Natural killer cell (primary cell): ENCODE data around the gene B3GNT8. TPM values are rescaled to one million over a fixed set of nuclear protein-coding genes. Genes with fewer than 3 reads are reported as not detected.

Experiments used
- ATAC-seq, 3 donors: fragments of 150-1000 bp in 2 of 3; fragments of 200-7000 bp in 1 of 3; cut with Tn5 transposase; 1 replicate in 1 of 3; 2 replicates in 2 of 3; pipeline ENCODE4 v1.10.0; 2021; ENCODE audit warnings: mild to moderate bottlenecking in 2 of 3, moderate library complexity in 2 of 3
- DNase-seq, 2 donors: peaks; one replicate each; pipeline versions ENCODE4 v3.0.0 to v3.0.0-alpha.2; 2013 to 2021; ENCODE audit warnings: mixed read lengths in 1 of 2
- H3K27ac ChIP-seq: one replicate; pipeline ENCODE4 v1.5.1; 2013; ENCODE audit warnings: mild to moderate bottlenecking, low read length
- H3K27me3 ChIP-seq: one replicate; pipeline ENCODE4 v1.6.1; 2013; ENCODE audit warnings: low read length; ENCODE audit not compliant: control insufficient read depth, insufficient read depth
- H3K36me3 ChIP-seq: one replicate; pipeline ENCODE4 v1.6.1; 2013; ENCODE audit warnings: low read length; ENCODE audit not compliant: control insufficient read depth, insufficient read depth
- H3K4me1 ChIP-seq: one replicate; pipeline ENCODE4 v1.6.1; 2013; ENCODE audit warnings: low read length; ENCODE audit not compliant: control insufficient read depth, insufficient read depth
- H3K4me3 ChIP-seq: one replicate; pipeline ENCODE4 v1.5.1; 2013; ENCODE audit warnings: low read length
- H3K9me3 ChIP-seq: one replicate; pipeline ENCODE4 v1.6.1; 2013; ENCODE audit warnings: low read length; ENCODE audit not compliant: control insufficient read depth, insufficient read depth
- H3K27ac Mint-ChIP-seq, 2 donors: one replicate each; pipeline ENCODE4 v1.8.0; 2022; ENCODE audit warnings: mild to moderate bottlenecking in 2 of 2, mixed read lengths in 2 of 2, moderate library complexity in 1 of 2
- H3K27me3 Mint-ChIP-seq, 2 donors: one replicate each; pipeline ENCODE4 v1.8.0; 2022; ENCODE audit warnings: low read depth in 2 of 2, mixed read lengths in 2 of 2
- H3K36me3 Mint-ChIP-seq: one replicate; pipeline ENCODE4 v1.8.0; 2022; ENCODE audit warnings: mixed read lengths
- H3K4me1 Mint-ChIP-seq, 2 donors: one replicate each; pipeline ENCODE4 v1.8.0; 2022; ENCODE audit warnings: mixed read lengths in 2 of 2
- H3K4me3 Mint-ChIP-seq: one replicate; pipeline ENCODE4 v1.8.0; 2022; ENCODE audit warnings: mild to moderate bottlenecking, moderate library complexity, mixed read lengths
- H3K9me3 Mint-ChIP-seq, 2 donors: one replicate each; pipeline ENCODE4 v1.8.0; 2022; ENCODE audit warnings: mixed read lengths in 2 of 2
- CTCF ChIP-seq: fragments of 200-600 bp; IDR thresholded peaks from one replicate; pipeline ENCODE4 v1.8.0; 2022; ENCODE audit warnings: antibody characterized with exemption
- WGBS: methylation state at CpG from one replicate; pipeline ENCODE4 v1.1.7; 2013; ENCODE audit warnings: missing lambda C conversion rate; ENCODE audit not compliant: insufficient coverage; 5-methylcytosine and 5-hydroxymethylcytosine counted together
- intact Hi-C: fragments of 100-400 bp; cut with micrococcal nuclease; formaldehyde crosslinking; loops from one replicate; pipeline ENCODE4 v1.14.2; 2022
- total RNA-seq, 4 donors: library from RNA; stranded (reverse); fragments of 120-200 nt in 1 of 4; gene quantifications; one replicate each; pipeline versions ENCODE4 v1.2.3 to v1.2.4, GENCODE V29; 2013 to 2022

Gene B3GNT8
- total RNA-seq, 3 donors from 2014 or later (not counting 1 experiment from before 2014, with no cell fraction given) = 1.5 to 2.5 (median 2.1) TPM

- peak within 1 kb of the TSS; percentile 94 for H3K4me3 ChIP-seq
- intact Hi-C loops = loop anchor here (1.0 kb wide), 4 partner anchors 33 to 135 kb away; partner anchors contain the start of genes B9D2 and DMAC2
- peak within 1 kb of the TSS; percentile 95 for H3K27ac ChIP-seq
- Mint-ChIP-seq H3K9me3 (no peaks in the 10 kb centered on the region), H3K4me1 (peaks cover 38 to 45% of the 10 kb centered on the region in 2 donors), H3K4me3 (peak within 1 kb of the TSS; percentile 97), H3K27me3 (no peaks in the 10 kb centered on the region), H3K36me3 (no peaks in the 10 kb centered on the region), H3K27ac (peak within 1 kb of the TSS; percentile 99 to 100)
- H3K9me3 ChIP-seq = no peaks in the 10 kb centered on the region
- peaks cover 7% of the 10 kb centered on the region for H3K36me3 ChIP-seq
- H3K4me1 ChIP-seq = peaks cover 29% of the 10 kb centered on the region
- ATAC-seq = peak; percentile 96 to 100 (median 98)
- no peak for TF ChIP-seq CTCF
- no peaks in the 10 kb centered on the region for H3K27me3 ChIP-seq
- WGBS = 0% methylated on average over 49 of the region's 50 CpGs
- DNase-seq = peak; percentile 97 to 100
Observed at GRCh38 chr19:41397086-41398049, 29.8 kb downstream of the B3GNT8 start, which contains the start of the genes BCKDHA and EXOSC5. BCKDHA (plus strand) TSS chr19:41397818; CDS start chr19:41397828, 10 bp downstream. EXOSC5 (minus strand) TSS chr19:41397359; CDS start chr19:41397328, 31 bp downstream.

- Histone ChIP-seq H3K4me3 (no peak overlapping the region), H3K27ac (no peak overlapping the region), H3K36me3 (peaks cover 15% of the 10 kb centered on the region), H3K4me1 (peaks cover 29% of the 10 kb centered on the region), H3K9me3 (no peaks in the 10 kb centered on the region), H3K27me3 (no peaks in the 10 kb centered on the region)
- Mint-ChIP-seq H3K27ac (peak overlapping the region in 1 of 2 donors; percentile 34), H3K27me3 (no peaks in the 10 kb centered on the region), H3K9me3 (no peaks in the 10 kb centered on the region), H3K36me3 (no peaks in the 10 kb centered on the region), H3K4me1 (peaks cover 38 to 45% of the 10 kb centered on the region in 2 donors), H3K4me3 (no peak overlapping the region)
- WGBS = 79% methylated on average over 6 of the region's 6 CpGs
- intact Hi-C loops = no loop called here
- no peak for TF ChIP-seq CTCF
- ATAC-seq (no peak), DNase-seq (no peak)
Observed at GRCh38 chr19:41395355-41395754, 31.8 kb downstream of the B3GNT8 start.

- no peaks in the 10 kb centered on the region for H3K36me3 Mint-ChIP-seq
- 95% methylated on average over 12 of the region's 12 CpGs for WGBS
- peaks cover 14% of the 10 kb centered on the region for H3K4me1 ChIP-seq
- DNase-seq (no peak), ATAC-seq (no peak)
- intact Hi-C loops = no loop called here
- H3K27ac ChIP-seq = no peak overlapping the region
- TF ChIP-seq CTCF = no peak
- H3K4me1 Mint-ChIP-seq = peaks cover 24% of the 10 kb centered on the region in 2 donors
- peaks cover 28% of the 10 kb centered on the region for H3K36me3 ChIP-seq
- H3K27ac Mint-ChIP-seq = no peak overlapping the region
- H3K27me3 ChIP-seq = no peaks in the 10 kb centered on the region
- no peak overlapping the region for H3K4me3 ChIP-seq
- no peaks in the 10 kb centered on the region for H3K27me3 Mint-ChIP-seq
- H3K9me3 Mint-ChIP-seq = no peaks in the 10 kb centered on the region
- no peaks in the 10 kb centered on the region for H3K9me3 ChIP-seq
- H3K4me3 Mint-ChIP-seq = no peak overlapping the region
Observed at GRCh38 chr19:41392775-41393174, 34.4 kb downstream of the B3GNT8 start.
